H9 (cell line): ENCODE results near the gene RAB7B. TPM values are rescaled to one million over a fixed set of nuclear protein-coding genes. Genes with fewer than 3 reads are reported as not detected.

Experiments used
- DNase-seq: peaks from one replicate; pipeline ENCODE4 v3.0.0-alpha.2; 2017
- H2AFZ ChIP-seq: one replicate; pipeline ENCODE4 v1.6.1; 2013; ENCODE audit warnings: mild to moderate bottlenecking, low read length, control low read depth, moderate library complexity
- H2AK5ac ChIP-seq: 2 replicates; pipeline ENCODE4 v1.6.1; 2013; ENCODE audit warnings: low read length, control low read depth, mixed read lengths; ENCODE audit not compliant: insufficient read length
- H2BK120ac ChIP-seq: one replicate; pipeline ENCODE4 v1.6.1; 2013; ENCODE audit warnings: low read depth, mild to moderate bottlenecking, low read length, control low read depth, inconsistent platforms; ENCODE audit not compliant: poor library complexity, severe bottlenecking
- H2BK12ac ChIP-seq: 2 replicates; pipeline ENCODE4 v1.6.1; 2013; ENCODE audit warnings: low read length, control low read depth, mixed read lengths, low read depth; ENCODE audit not compliant: insufficient read length
- H2BK15ac ChIP-seq: 2 replicates; pipeline ENCODE4 v1.6.1; 2013; ENCODE audit warnings: low read depth, low read length, control low read depth
- H2BK20ac ChIP-seq: one replicate; pipeline ENCODE4 v1.6.1; 2013; ENCODE audit warnings: low read depth, mild to moderate bottlenecking, low read length, control low read depth, inconsistent platforms; ENCODE audit not compliant: poor library complexity, severe bottlenecking
- H2BK5ac ChIP-seq: 2 replicates; pipeline ENCODE4 v1.6.1; 2013; ENCODE audit warnings: low read length, control low read depth, mixed read lengths; ENCODE audit not compliant: insufficient read length
- H3K14ac ChIP-seq: 2 replicates; pipeline ENCODE4 v1.6.1; 2013; ENCODE audit warnings: low read length, control low read depth; ENCODE audit not compliant: insufficient read depth
- H3K18ac ChIP-seq: 2 replicates; pipeline ENCODE4 v1.6.1; 2013; ENCODE audit warnings: low read depth, mild to moderate bottlenecking, mixed read lengths, low read length, control low read depth; ENCODE audit not compliant: insufficient read length
- H3K23ac ChIP-seq: 2 replicates; pipeline ENCODE4 v1.6.1; 2013; ENCODE audit warnings: low read length, control low read depth, mixed read lengths, low read depth; ENCODE audit not compliant: insufficient read length
- H3K23me2 ChIP-seq: 2 replicates; pipeline ENCODE4 v1.6.1; 2013; ENCODE audit warnings: low read depth, mild to moderate bottlenecking, mixed read lengths, low read length, control low read depth; ENCODE audit not compliant: insufficient read length, poor library complexity, severe bottlenecking
- H3K27ac ChIP-seq: 2 replicates; pipeline ENCODE4 v1.5.1; 2013; ENCODE audit warnings: low read length, control low read depth, mixed read lengths, low read depth; ENCODE audit not compliant: insufficient read length
- H3K27me3 ChIP-seq: 2 replicates; pipeline ENCODE4 v1.6.1; 2013; ENCODE audit warnings: low read length, control low read depth, inconsistent platforms; ENCODE audit not compliant: insufficient read depth
- H3K4ac ChIP-seq: 2 replicates; pipeline ENCODE4 v1.6.1; 2013; ENCODE audit warnings: low read depth, mild to moderate bottlenecking, control low read depth, inconsistent platforms, low read length, moderate library complexity
- H3K4me1 ChIP-seq: 2 replicates; pipeline ENCODE4 v1.6.1; 2013; ENCODE audit warnings: low read length, control low read depth, inconsistent platforms; ENCODE audit not compliant: insufficient read depth
- H3K4me2 ChIP-seq: 2 replicates; pipeline ENCODE4 v1.6.1; 2013; ENCODE audit warnings: low read length, control low read depth, mixed read lengths; ENCODE audit not compliant: insufficient read length, insufficient read depth
- H3K56ac ChIP-seq: 2 replicates; pipeline ENCODE4 v1.6.1; 2013; ENCODE audit warnings: low read depth, mild to moderate bottlenecking, mixed read lengths, low read length, control low read depth; ENCODE audit not compliant: insufficient read length
- H3K79me1 ChIP-seq: 2 replicates; pipeline ENCODE4 v1.6.1; 2013; ENCODE audit warnings: low read depth, mild to moderate bottlenecking, moderate library complexity, low read length, control low read depth, inconsistent platforms; ENCODE audit not compliant: insufficient read depth, poor library complexity, severe bottlenecking
- H3K79me2 ChIP-seq: 2 replicates; pipeline ENCODE4 v1.6.1; 2013; ENCODE audit warnings: low read length, control low read depth, inconsistent platforms; ENCODE audit not compliant: insufficient read depth
- H3K9ac ChIP-seq: 2 replicates; pipeline ENCODE4 v1.6.1; 2013; ENCODE audit warnings: low read length, control low read depth, mixed read lengths; ENCODE audit not compliant: insufficient read length; ENCODE audit errors: extremely low read depth
- H3K9me3 ChIP-seq: one replicate; pipeline ENCODE4 v1.6.1; 2013; ENCODE audit warnings: low read depth, low read length, inconsistent platforms; ENCODE audit not compliant: control insufficient read depth
- H3T11ph ChIP-seq: one replicate; pipeline ENCODE4 v1.6.1; 2013; ENCODE audit warnings: mild to moderate bottlenecking, low read length, control low read depth, inconsistent platforms
- H4K20me1 ChIP-seq: one replicate; pipeline ENCODE4 v1.6.1; 2013; ENCODE audit not compliant: control insufficient read depth, insufficient read length, insufficient read depth
- H4K5ac ChIP-seq: 2 replicates; pipeline ENCODE4 v1.6.1; 2013; ENCODE audit warnings: low read depth, mild to moderate bottlenecking, mixed read lengths, low read length, control low read depth; ENCODE audit not compliant: insufficient read length
- H4K8ac ChIP-seq: replicated peaks from 2 replicates; pipeline ENCODE4 v1.6.1; 2013; ENCODE audit warnings: low read length, control low read depth, mixed read lengths, low read depth; ENCODE audit not compliant: insufficient read length
- H4K91ac ChIP-seq: 2 replicates; pipeline ENCODE4 v1.6.1; 2013; ENCODE audit warnings: low read depth, mild to moderate bottlenecking, moderate library complexity, mixed read lengths, low read length, control low read depth; ENCODE audit not compliant: insufficient read length
- H3K27ac Mint-ChIP-seq, 3 experiments: 2 replicates in 2 of 3; 3 replicates in 1 of 3; pipeline ENCODE4 v1.8.0; 2020 to 2021; ENCODE audit warnings: mixed read lengths in 3 of 3, mild to moderate bottlenecking in 1 of 3, moderate library complexity in 1 of 3
- H3K27me3 Mint-ChIP-seq: 2 replicates; pipeline ENCODE4 v1.8.0; 2021; ENCODE audit warnings: low read depth, mild to moderate bottlenecking, moderate library complexity, mixed read lengths
- H3K36me3 Mint-ChIP-seq, 3 experiments: 2 replicates in 2 of 3; 3 replicates in 1 of 3; pipeline ENCODE4 v1.8.0; 2020 to 2021; ENCODE audit warnings: low read depth in 3 of 3, mixed read lengths in 3 of 3; ENCODE audit not compliant: insufficient read depth in 1 of 3
- H3K4me1 Mint-ChIP-seq, 2 experiments: 2 replicates each; pipeline ENCODE4 v1.8.0; 2020; ENCODE audit warnings: mixed read lengths in 2 of 2
- H3K4me3 Mint-ChIP-seq, 2 experiments: 2 replicates in 1 of 2; 3 replicates in 1 of 2; pipeline ENCODE4 v1.8.0; 2020 to 2021; ENCODE audit warnings: mild to moderate bottlenecking in 2 of 2, mixed read lengths in 2 of 2, moderate library complexity in 1 of 2
- H3K9me3 Mint-ChIP-seq, 2 experiments: 2 replicates in 1 of 2; 3 replicates in 1 of 2; pipeline ENCODE4 v1.8.0; 2020; ENCODE audit warnings: mild to moderate bottlenecking in 2 of 2, mixed read lengths in 2 of 2, moderate library complexity in 1 of 2
- CTCF ChIP-seq: fragments of 200-600 bp; sonication (generic); conservative IDR thresholded peaks from 3 replicates; pipeline ENCODE4 v1.8.0; 2021; ENCODE audit warnings: antibody characterized with exemption, mild to moderate bottlenecking
- WGBS: extraction: QIAGEN DNeasy Blood & Tissue Kit; methylation state at CpG from one replicate; pipeline ENCODE4 v1.1.7; 2013; ENCODE audit warnings: missing lambda C conversion rate, low lambda C conversion rate, mixed read lengths; ENCODE audit not compliant: insufficient read length; ENCODE audit errors: extremely low coverage; 5-methylcytosine and 5-hydroxymethylcytosine counted together
- total RNA-seq: library from RNA; stranded (reverse); gene quantifications from 2 replicates; pipeline ENCODE4 v1.2.1, GENCODE V29; 2021

RAB7B gene
- total RNA-seq, 1 experiment from 2014 or later: 0.68 TPM

- H3K9me3 ChIP-seq: no peaks in the 10 kb centered on the region
- no peaks in the 10 kb centered on the region for H3K4me1 ChIP-seq
- no peak for TF ChIP-seq CTCF
- Mint-ChIP-seq H3K9me3 (peaks cover 0 to 3% of the 10 kb centered on the region in 2 experiments; a peak in 2 of 5 replicates), H3K4me3 (no peak overlapping the region), H3K27ac (no peak overlapping the region), H3K27me3 (peaks cover 7% of the 10 kb centered on the region), H3K4me1 (peaks cover 4 to 9% of the 10 kb centered on the region in 2 experiments), H3K36me3 (no peaks in the 10 kb centered on the region; a peak in 1 of 7 replicates)
- H2BK15ac ChIP-seq: no peak overlapping the region
- no peaks in the 10 kb centered on the region for H3K79me2 ChIP-seq
- no peak overlapping the region for H3K18ac ChIP-seq
- H4K8ac ChIP-seq: no peak overlapping the region
- H4K5ac ChIP-seq: no peak overlapping the region
- H3K9ac ChIP-seq: no peak overlapping the region
- no peaks in the 10 kb centered on the region for H3K27me3 ChIP-seq
- no peak overlapping the region for H3K4me2 ChIP-seq
- no peak overlapping the region for H2AK5ac ChIP-seq
- no peak overlapping the region for H3K4ac ChIP-seq
- H3K79me1 ChIP-seq: no peaks in the 10 kb centered on the region
- no peak overlapping the region for H2BK12ac ChIP-seq
- H4K20me1 ChIP-seq: peaks cover 2% of the 10 kb centered on the region
- no peak overlapping the region for H3K27ac ChIP-seq
- no peak overlapping the region for H3K23ac ChIP-seq
- no peak for DNase-seq
- no CpG with 5 or more reads among the region's 4 CpGs for WGBS
- H3K23me2 ChIP-seq: peaks cover 3% of the 10 kb centered on the region
- no peak overlapping the region for H3K56ac ChIP-seq
- H2BK120ac ChIP-seq: no peak overlapping the region
- no peak overlapping the region for H2BK5ac ChIP-seq
- H4K91ac ChIP-seq: no peak overlapping the region
- no peak overlapping the region for H3K14ac ChIP-seq
- no peak overlapping the region for H2AFZ ChIP-seq
- no peak overlapping the region for H3T11ph ChIP-seq
- H2BK20ac ChIP-seq: no peak overlapping the region
Observed at GRCh38 chr1:206006946-206007345, 3.8 kb upstream of the RAB7B start.
